Vagina (tissue), 2 donors: ENCODE measurements around the gene CNTNAP5. TPM values are rescaled to one million over a fixed set of nuclear protein-coding genes. Genes with fewer than 3 reads are reported as not detected.
"Not testable (repeated sequence)": the region's sequence is repeated elsewhere in the genome, so short reads cannot be mapped to it uniquely, and the experiment has no call there.

Experiments used
- DNase-seq, 2 donors: peaks; one replicate each; pipeline ENCODE4 v3.0.0-alpha.2; 2017; ENCODE audit errors: extremely low spot score in 2 of 2
- H3K27ac ChIP-seq: fragments of 200-600 bp; sonication (generic); one replicate; pipeline ENCODE4 v1.5.1; 2019
- H3K27me3 ChIP-seq: fragments of 200-600 bp; sonication (generic); one replicate; pipeline ENCODE4 v1.5.1; 2019
- H3K36me3 ChIP-seq, 2 donors: fragments of 200-600 bp; sonication (generic); one replicate each; pipeline ENCODE4 v1.5.1; 2017 to 2019
- H3K4me1 ChIP-seq: fragments of 200-600 bp; sonication (generic); one replicate; pipeline ENCODE4 v1.5.1; 2019
- H3K4me3 ChIP-seq, 2 donors: fragments of 200-600 bp; sonication (generic); 1 replicate in 1 of 2; 2 replicates in 1 of 2; pipeline ENCODE4 v1.5.1; 2016 to 2019
- H3K9me3 ChIP-seq: fragments of 200-600 bp; sonication (generic); one replicate; pipeline ENCODE4 v1.5.1; 2019
- POLR2A ChIP-seq, 2 donors: fragments of 450-650 bp; IDR thresholded peaks; one replicate each; pipeline ENCODE4 v1.6.1; 2017; ENCODE audit warnings: antibody characterized with exemption in 2 of 2, mild to moderate bottlenecking in 2 of 2, moderate library complexity in 2 of 2
- POLR2AphosphoS5 ChIP-seq, 2 donors: sonication (generic); formaldehyde crosslinking; IDR thresholded peaks; one replicate each; pipeline ENCODE4 v1.9.0; 2017; ENCODE audit warnings: antibody characterized with exemption in 2 of 2, mild to moderate bottlenecking in 2 of 2, low read depth in 1 of 2; ENCODE audit not compliant: insufficient read depth in 1 of 2
- intact Hi-C: fragments of 100-400 bp; cut with DNase I; formaldehyde crosslinking; loops from one replicate; pipeline ENCODE4 v1.15.1; 2023
- total RNA-seq: library from RNA; depleted of rRNA; stranded (reverse); fragments of >200 nt; gene quantifications from one replicate; pipeline ENCODE4 v1.2.3, GENCODE V29; 2016
- TF ChIP-seq, protein P1 (sequence below), 3 experiments: fragments of 450-650 bp in 2 of 3; fragments of 200-600 bp in 1 of 3; sonication (generic) in 1 of 3; IDR thresholded peaks; one replicate each; pipeline ENCODE4 v1.5.1; 2017 to 2019; ENCODE audit warnings: antibody characterized with exemption in 3 of 3, mild to moderate bottlenecking in 2 of 3, moderate library complexity in 2 of 3

Gene CNTNAP5
- total RNA-seq, 1 donor from 2014 or later: not detected

DNA sequence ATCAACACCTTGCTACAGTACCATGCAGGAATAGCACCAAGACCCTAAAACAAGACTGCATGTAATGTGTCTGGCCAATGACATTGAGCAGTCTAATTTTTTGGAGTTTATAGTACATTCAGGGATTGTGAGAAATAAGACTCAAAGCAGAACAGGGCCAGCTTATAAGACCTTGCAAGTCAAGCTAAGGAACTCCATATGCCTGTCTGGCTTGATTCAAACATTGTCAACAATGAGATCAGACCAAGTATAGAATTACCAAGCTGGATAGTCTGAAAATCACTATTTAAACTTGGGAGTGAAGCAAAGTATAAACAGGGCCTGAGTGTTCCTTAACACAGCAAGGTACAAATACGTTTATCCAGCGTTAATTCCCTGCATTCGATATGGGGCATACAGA is 370.9 kb downstream of the CNTNAP5 start:
- Histone ChIP-seq H3K9me3 (no peaks in the 10 kb centered on the region), H3K4me3 (no peak overlapping the region), H3K27ac (no peak overlapping the region), H3K4me1 (no peaks in the 10 kb centered on the region), H3K27me3 (no peaks in the 10 kb centered on the region), H3K36me3 (no peaks in the 10 kb centered on the region)
- TF ChIP-seq POLR2A (IDR thresholded peaks at IDR 0.05) (no peak), POLR2AphosphoS5 (IDR thresholded peaks at IDR 0.05; ENCODE audit: insufficient read depth in 1 of 2, low read depth in 1 of 2) (no peak)
- TF ChIP-seq, protein P1, sequence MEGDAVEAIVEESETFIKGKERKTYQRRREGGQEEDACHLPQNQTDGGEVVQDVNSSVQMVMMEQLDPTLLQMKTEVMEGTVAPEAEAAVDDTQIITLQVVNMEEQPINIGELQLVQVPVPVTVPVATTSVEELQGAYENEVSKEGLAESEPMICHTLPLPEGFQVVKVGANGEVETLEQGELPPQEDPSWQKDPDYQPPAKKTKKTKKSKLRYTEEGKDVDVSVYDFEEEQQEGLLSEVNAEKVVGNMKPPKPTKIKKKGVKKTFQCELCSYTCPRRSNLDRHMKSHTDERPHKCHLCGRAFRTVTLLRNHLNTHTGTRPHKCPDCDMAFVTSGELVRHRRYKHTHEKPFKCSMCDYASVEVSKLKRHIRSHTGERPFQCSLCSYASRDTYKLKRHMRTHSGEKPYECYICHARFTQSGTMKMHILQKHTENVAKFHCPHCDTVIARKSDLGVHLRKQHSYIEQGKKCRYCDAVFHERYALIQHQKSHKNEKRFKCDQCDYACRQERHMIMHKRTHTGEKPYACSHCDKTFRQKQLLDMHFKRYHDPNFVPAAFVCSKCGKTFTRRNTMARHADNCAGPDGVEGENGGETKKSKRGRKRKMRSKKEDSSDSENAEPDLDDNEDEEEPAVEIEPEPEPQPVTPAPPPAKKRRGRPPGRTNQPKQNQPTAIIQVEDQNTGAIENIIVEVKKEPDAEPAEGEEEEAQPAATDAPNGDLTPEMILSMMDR (IDR thresholded peaks at IDR 0.05): no peak
- intact Hi-C loops: no loop called here
- no peak for DNase-seq

DNA sequence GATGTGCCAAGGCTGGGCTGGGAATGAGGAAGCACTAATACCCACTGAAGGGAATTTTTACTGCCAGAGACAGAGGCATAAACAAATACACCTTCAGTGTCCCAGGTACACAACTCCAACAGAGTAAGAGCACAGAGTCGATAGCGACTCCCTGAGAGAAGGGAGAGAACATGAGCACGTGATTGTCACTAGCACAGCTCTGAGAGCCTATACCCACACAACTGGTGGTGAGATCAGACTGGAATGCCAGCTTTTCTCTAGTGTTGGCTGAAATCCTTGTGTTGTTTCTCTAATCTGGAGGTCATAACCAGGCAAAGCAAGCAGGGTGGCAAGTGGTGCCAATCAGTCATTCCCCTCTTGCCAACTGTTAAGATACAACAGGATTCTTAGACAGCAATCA is 377.2 kb downstream of the CNTNAP5 start:
- intact Hi-C loops: no loop called here
- Histone ChIP-seq H3K36me3 (no peaks in the 10 kb centered on the region), H3K4me1 (no peaks in the 10 kb centered on the region), H3K4me3 (no peak overlapping the region), H3K27me3 (no peaks in the 10 kb centered on the region), H3K27ac (no peak overlapping the region), H3K9me3 (no peaks in the 10 kb centered on the region)
- TF ChIP-seq POLR2A (IDR thresholded peaks at IDR 0.05) (no peak), POLR2AphosphoS5 (IDR thresholded peaks at IDR 0.05; ENCODE audit: insufficient read depth in 1 of 2, low read depth in 1 of 2) (no peak)
- TF ChIP-seq, protein P1 (IDR thresholded peaks at IDR 0.05): no peak
- DNase-seq: no peak

DNA sequence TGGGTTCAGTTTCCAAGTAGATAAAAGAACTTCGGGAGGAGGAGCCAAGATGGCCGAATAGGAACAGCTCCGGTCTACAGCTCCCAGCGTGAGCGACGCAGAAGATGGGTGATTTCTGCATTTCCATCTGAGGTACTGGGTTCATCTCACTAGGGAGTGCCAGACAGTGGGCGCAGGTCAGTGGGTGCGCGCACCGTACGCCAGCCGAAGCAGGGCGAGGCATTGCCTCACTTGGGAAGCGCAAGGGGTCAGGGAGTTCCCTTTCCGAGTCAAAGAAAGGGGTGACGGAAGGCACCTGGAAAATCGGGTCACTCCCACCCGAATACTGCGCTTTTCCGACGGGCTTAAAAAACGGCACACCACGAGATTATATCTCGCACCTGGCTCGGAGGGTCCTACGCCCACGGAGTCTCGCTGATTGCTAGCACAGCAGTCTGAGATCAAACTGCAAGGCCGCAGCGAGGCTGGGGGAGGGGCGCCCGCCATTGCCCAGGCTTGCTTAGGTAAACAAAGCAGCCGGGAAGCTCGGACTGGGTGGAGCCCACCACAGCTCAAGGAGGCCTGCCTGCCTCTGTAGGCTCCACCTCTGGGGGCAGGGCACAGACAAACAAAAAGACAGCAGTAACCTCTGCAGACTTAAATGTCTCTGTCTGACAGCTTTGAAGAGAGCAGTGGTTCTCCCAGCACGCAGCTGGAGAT is 382.9 kb downstream of the CNTNAP5 start:
- H3K9me3 ChIP-seq, intact Hi-C loops, H3K4me3 ChIP-seq, H3K27me3 ChIP-seq, H3K4me1 ChIP-seq, DNase-seq, H3K36me3 ChIP-seq, H3K27ac ChIP-seq: not testable (repeated sequence)

DNA sequence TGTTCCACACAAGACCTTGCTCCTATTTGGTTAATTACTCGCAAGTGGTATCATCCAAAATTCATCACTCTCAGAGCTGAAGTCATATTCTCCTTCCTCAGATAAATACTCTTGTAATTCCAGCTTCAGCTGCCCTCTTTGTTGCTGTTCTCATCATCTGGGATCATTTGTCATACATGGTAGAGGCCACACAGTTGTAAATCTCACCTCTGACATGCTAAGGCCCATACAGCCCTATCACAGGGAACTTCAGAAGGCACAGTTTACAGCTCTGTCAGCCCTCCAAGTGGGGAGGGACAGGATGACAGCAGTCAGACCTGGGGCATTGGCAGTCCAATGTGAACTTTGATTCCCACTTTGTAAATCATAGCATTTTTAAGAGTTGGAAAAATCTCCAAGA is 399.0 kb downstream of the CNTNAP5 start:
- H3K9me3 ChIP-seq: no peaks in the 10 kb centered on the region
- no peak overlapping the region for H3K4me3 ChIP-seq
- no peak overlapping the region for H3K27ac ChIP-seq
- H3K4me1 ChIP-seq: no peaks in the 10 kb centered on the region
- no peaks in the 10 kb centered on the region for H3K36me3 ChIP-seq
- intact Hi-C loops: no loop called here
- no peak for DNase-seq
- no peaks in the 10 kb centered on the region for H3K27me3 ChIP-seq
- TF ChIP-seq POLR2AphosphoS5 (IDR thresholded peaks at IDR 0.05; ENCODE audit: insufficient read depth in 1 of 2, low read depth in 1 of 2): no peak
- TF ChIP-seq POLR2A (IDR thresholded peaks at IDR 0.05): no peak
- TF ChIP-seq, protein P1 (IDR thresholded peaks at IDR 0.05): no peak

DNA sequence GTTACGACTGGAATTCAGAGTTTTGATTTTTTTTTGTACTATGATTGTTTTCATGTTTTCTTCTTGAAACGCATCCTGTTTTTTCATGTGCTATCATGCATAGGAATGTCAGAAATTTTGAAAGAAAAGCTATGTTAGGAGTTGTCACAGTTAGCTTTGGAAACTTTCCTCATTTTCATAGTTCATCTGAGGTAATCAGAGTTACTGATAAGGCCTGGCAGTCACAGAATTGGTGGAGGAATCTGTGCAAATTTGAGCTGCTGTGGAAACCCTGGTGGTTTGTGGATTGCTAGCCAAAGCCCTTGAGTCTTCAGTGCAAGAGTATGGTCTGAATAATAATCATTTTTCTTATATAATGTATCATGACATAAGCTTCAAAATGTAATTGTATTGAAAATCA is 401.0 kb downstream of the CNTNAP5 start:
- Histone ChIP-seq H3K4me1 (no peaks in the 10 kb centered on the region), H3K4me3 (no peak overlapping the region), H3K27me3 (no peaks in the 10 kb centered on the region), H3K9me3 (no peaks in the 10 kb centered on the region), H3K27ac (no peak overlapping the region), H3K36me3 (no peaks in the 10 kb centered on the region)
- TF ChIP-seq, protein P1 (IDR thresholded peaks at IDR 0.05): no peak
- TF ChIP-seq POLR2A (IDR thresholded peaks at IDR 0.05) (no peak), POLR2AphosphoS5 (IDR thresholded peaks at IDR 0.05; ENCODE audit: insufficient read depth in 1 of 2, low read depth in 1 of 2) (no peak)
- intact Hi-C loops: no loop called here
- no peak for DNase-seq
